NCI-H146 (cell line): ENCODE data around the gene ZNF578.
"Not testable (repeated sequence)": the region's sequence is repeated elsewhere in the genome, so short reads cannot be mapped to it uniquely, and the experiment has no call there.

ENCODE experiments used
- DNase-seq: peaks from one replicate; lab custom pipeline; 2025; lab: John Stamatoyannopoulos, UW

Gene ZNF578

DNA sequence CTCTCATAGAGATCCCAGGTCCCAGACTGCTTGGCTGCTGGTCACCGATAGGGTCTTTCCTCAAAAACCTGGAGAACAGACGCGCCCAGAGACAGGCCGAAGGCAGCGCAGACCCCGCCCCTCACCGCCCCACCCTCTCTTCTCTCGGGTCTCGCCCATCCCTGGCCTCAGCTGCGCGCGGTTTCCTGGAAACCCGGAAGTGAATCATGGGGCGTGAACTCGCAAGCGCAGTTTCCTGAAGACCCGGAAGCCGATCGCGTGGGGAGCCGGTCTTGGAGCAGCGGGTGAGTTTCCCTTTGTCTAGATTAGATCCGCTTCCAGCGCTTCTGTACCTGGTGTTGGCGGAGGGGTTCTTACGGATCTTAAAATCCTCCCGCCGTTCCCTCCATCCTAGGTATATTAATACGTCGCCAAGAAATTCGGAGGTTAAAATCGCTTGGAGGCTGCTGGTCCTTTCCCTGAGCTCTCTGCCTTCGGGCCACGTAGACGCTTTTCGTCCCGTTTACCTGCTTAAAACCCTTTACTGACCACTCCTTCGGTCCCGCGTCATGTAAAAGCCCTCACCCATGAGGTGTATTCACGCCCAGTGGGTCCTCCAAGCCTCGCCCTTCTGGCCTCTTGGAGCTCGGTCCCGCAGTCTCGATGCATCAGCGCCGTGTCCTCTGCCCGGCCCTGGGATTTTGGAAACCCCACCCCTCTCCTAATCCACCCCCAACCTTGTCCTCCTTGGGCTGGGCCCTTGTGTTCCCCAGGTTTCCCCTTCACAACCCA lies at the start of gene ZNF578:
TSS of gene ZNF578 (plus strand) at position 230 of the 771 bp plus-strand sequence. CDS start 48,293 bp downstream, outside the sequence.
- DNase-seq, result no peak

DNA sequence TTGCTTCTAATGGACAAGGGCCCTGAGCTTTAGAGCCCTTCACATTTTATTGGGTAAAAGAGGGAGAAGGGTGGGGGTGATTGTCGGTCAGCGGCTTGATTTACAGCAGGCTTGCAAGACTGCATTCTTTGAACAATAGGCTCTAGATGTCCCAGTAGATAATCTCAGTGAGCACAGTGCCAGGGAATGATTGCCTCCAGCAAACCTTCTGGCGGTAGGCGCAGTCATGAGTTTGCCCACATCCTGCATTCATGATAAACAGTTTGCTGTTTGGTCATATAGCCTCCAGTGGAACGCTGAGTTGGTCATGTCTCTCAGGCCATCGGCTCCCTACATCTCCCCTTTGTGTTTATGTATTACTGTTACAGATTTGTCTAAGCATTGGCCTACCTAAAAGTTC lies 43.1 kb upstream of the ZNF578 start:
- no peak for DNase-seq

DNA sequence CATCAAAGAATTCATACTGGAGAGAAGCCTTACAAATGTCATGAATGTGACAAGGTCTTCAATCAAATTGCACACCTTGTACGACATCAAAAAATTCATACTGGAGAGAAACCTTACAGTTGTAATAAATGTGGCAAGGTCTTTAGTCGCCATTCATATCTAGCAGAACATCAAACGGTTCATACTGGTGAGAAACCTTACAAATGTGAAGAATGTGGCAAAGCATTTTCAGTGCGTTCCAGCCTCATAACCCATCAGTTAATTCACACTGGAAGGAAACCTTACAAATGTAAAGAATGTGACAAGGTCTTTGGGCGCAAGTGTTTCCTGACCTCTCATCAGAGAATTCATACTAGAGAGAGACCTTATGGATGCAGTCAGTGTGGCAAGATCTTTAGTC lies 37.6 kb upstream of the ZNF578 start:
- DNase-seq, result no peak

DNA sequence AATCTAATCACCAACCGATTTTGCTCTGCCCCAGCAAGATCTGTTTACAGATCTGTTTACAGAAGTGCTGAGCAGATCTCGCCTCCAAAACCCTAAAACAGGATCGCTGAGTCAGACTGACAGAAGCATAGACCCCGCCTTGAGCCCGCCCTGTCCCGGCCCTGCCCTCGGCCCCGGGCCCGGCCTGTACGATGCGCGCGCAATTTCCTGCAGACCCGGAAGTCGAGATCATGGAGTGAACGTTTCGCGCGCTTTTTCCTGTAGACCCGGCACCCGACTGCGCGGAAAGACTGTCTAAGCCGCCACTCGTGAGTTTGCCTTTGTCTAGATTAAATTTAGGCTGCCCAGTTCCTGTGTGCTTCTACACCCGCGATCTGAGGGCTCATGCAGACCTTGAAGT lies 24.4 kb upstream of the ZNF578 start, which contains the start of gene ZNF534:
TSS of gene ZNF534 (plus strand) at position 212 of the 400 bp plus-strand sequence. CDS start 2,327 bp downstream, outside the sequence.
- DNase-seq, result no peak

DNA sequence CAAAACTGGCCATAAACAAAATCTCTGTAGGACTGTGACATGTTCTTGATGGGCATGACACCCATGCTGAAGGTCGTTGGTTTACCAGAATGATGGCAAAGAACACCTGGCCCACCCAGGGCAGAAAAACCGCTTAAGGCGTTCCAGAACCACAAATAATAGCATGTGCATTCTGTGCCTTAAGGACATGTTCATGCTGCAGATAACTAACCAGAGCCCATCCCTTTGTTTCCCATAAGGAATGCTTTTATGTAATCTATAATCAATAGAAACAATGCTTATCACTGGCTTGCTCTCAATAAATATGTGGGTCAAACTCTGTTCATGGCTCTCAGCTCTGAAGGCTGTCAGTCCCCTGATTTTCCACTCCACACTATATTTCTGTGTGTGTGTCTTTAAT lies 11.2 kb upstream of the ZNF578 start:
- DNase-seq, result no peak

DNA sequence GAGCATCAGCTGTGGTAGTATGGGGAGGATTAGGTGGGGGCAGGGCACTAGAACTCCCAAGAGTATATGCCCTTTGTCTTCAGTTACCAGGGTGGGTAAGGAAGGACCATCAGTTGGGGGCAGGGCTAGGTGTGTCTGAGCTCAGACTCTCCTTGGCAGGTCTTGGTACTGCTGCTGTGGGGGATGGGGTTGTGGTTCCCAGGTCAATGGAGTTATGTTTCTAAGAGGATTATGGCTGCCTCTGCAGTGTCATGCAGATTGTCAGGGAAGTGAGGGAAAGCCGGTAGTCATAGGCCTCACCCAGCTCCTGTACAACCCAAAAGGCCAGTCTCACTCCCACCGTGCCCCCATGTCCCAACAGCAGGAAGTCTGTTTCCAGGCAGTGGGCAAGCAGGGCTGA lies 8.8 kb upstream of the ZNF578 start:
- no peak for DNase-seq

DNA sequence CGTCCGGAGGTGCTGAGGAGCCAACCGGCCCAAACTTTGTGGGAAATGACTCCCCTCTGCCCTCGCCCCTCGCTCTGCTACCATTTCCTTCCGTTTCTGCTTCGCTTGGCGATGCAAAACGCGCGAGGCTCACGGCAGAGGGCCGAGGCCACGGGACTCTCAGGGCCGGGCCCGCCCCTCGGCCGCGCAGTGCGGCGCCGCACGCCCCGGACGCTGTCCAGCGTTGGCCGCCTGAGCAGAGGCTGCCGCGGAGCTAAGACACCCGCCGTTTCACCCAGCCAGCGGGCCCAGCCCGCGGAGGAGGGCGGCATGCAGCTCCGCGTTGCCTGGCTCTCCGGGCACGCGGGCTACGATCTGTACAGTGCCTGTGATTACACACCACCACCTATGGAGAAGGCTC lies 2.1 kb upstream of the ZNF578 start:
- DNase-seq, result no peak

DNA sequence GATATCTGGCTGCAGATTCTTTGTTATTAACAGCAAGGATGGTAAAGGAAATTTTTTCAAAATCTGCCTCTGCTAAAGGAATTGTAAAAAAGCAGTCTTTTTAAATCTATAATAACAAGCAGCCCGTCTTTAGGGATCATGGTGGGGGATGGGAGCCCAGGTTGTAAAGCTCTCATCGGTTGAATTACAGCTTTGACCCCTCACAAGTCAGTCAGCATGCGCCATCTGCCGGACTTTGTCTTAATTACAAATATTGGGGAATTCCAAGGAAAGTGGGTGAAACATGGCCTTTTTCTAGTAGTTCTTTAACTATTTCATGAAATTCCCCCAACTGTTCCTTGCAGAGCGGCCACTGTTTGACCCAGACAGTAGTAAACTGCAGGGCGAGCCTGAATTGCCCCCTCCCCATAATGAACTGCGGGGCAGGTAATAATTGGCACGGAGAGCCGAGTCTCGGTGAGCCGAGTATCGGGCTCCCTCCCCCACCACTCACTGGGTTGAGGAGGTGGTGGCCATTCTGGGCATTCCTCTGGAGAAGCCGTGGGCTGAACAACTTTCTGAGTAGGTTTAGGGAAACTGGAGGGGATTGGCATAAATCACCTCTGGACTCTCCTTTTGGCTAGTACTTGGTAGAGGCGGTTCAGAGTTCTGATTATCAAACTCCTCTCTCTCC lies 11.6 kb downstream of the ZNF578 start:
- DNase-seq, result peak; percentile 72

DNA sequence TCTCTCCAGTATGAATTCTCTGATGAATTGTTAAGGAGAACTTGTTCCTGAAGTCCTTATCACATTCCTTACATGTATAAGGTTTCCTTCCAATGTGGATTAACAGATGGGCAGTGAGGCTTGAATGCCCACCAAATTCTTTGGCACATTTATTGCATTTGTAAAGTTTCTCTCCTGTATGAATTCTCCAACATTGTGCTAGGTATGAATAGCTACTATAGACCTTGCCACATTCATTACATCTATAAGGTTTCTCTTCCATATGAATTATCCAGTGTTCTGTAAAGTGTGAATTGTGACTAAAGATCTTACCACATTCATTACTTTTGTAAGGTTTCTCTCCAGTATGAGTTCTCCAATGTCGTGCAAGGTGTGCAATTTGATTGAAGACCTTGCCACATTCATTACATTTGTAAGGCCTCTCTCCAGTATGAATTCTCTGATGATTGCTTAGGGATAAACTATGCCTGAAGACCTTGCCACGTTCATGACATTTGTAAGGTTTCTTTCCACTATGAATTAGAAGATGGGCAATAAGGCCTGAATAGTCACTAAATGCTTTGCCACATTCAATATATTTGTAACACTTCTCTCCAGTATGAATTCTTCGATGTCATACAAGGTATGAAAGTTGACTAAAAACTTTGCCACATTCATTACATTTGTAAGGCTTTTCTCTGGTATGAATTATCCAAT lies 20.4 kb downstream of the ZNF578 start:
- no peak for DNase-seq

DNA sequence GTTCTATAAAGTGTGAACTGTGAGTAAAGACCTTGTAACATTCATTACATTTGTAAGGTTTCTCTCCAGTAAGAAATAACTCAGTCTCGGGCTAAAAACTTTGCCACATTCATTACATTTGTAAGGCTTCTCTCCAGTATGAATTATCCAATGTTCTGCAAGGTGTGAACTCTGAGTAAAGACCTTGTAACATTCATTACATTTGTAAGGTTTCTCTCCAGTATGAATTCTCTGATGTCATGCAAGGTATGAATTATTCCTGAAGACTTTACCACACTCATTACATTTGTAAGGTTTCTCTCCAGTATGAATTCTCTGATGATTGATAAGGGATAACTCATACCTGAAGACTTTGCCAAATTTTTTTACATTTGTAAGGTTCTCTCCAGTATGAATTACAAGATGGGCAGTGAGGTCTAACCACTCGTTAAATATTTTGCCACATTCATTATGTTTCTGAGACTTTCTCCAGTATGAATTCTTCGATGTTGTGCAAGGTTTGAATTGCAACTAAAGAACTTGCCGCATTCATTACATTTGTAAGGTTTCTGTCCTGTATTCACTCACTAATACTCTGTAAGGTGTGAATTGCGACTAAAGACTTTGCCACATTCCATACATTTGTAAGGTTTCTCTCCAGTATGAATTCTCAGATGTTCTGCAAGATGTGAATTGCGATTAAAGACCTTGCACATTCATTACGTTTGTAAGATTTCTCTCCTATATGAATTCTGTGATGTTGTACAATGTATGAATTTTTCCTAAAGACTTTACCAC lies 21.2 kb downstream of the ZNF578 start:
- no peak for DNase-seq

DNA sequence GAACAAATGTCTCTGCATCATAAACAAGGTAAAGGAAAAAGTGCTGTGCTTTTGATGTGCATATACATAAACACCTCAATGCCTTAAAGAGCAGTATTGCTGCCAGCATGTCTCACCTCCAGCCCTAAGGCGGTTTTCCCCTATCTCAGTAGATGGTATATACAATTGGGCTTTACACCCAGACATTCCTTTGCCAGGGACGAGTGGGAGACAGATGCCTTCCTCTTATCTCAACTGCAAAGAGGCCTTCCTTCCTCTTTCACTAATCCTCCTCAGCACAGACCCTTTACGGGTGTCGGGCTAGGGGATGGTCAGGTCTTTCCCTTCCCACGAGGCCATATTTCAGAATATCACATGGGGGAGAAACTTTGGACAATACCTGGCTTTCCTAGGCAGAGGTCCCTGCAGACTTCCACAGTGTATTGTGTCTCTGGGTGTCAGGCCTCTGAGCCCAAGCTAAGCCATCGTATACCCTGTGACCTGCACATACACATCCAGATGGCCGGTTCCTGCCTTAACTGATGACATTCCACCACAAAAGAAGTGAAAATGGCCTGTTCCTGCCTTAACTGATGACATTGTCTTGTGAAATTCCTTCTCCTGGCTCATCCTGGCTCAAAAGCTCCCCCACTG lies 30.9 kb downstream of the ZNF578 start:
- DNase-seq, result not testable (repeated sequence)

DNA sequence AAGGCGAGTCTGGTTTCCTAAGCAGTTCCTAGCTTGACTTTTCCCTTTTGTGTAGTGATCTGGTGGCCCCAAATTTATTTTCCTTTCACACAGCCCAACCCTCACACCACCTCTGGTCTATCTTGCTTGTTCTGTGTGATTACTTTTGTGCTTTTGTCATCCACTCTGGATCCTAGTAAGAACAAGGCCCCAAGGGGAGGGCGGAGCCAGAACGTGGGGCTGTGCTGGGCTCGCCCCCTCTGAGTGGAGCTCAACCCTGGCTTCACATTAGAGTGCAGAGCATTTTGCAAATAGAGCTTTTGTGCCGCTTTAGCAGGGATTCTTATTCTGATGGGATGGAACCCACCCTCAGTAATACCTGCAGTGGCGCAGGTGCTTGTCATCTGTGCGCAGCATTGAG lies 31.7 kb downstream of the ZNF578 start:
- not testable (repeated sequence) for DNase-seq

DNA sequence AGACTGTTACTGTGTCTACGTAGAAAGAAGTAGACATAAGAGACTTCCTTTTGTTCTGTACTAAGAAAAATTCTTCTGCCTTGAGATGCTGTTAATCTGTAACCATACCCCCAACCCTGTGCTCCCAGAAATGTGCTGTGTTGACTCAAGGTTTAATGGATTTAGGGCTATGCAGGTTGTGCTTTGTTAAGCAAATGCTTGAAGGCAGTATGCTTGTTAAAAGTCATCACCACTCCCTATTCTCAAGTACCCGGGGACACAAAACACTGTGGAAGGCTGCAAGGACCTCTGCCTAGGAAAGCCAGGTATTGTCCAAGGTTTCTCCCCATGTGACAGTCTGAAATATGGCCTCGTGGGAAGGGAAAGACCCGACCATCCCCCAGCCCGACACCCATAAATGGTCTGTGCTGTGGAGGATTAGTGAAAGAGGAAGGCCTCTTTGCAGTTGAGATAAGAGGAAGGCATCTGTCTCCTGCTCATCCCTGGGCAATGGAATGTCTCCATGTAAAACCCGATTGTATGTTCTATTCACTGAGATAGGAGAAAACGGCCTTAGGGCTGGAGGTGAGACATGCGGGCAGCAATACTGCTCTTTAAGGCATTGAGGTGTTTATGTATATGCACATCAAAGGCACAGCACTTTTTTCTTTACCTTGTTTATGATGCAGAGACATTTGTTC lies 32.3 kb downstream of the ZNF578 start:
- DNase-seq, result not testable (repeated sequence)

DNA sequence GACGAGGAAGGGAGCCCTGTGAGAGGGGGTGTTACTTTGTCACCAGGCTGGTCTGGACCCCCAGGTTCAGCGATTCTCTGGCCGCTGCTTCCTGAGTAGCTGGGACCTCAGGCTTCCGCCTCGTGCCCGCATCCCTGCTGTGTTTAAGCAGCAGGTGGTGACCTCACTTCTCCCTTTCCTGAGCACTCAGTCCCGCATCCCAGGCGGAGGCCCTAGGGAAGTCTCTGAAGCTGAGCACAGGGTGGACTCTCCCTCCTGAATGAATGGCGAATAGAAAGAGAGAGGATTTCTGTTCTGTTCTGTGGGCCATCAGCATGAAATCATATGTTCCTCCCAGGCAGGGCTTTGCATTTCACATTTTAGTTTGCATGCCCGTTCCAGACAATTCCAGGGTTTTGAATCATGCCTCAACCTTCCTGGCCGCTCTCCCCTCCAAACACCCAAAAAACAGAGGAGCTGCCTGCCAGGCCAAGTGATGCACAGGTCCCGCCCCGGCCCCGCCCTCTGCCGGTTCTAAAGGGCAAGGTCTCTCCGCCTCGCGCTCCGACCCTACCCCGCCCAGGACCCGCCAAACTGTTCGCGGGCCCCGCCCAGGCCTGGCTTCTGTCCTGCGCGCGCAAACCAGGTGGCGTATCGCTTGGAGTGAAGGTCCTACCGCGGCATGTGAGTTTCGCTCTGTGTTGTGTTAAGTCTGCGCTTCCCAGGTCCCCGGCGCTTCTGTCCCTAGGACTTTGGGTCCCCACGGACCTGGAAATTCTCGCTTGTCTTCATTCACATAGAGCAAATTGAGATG lies 39.0 kb downstream of the ZNF578 start:
- no peak for DNase-seq

DNA sequence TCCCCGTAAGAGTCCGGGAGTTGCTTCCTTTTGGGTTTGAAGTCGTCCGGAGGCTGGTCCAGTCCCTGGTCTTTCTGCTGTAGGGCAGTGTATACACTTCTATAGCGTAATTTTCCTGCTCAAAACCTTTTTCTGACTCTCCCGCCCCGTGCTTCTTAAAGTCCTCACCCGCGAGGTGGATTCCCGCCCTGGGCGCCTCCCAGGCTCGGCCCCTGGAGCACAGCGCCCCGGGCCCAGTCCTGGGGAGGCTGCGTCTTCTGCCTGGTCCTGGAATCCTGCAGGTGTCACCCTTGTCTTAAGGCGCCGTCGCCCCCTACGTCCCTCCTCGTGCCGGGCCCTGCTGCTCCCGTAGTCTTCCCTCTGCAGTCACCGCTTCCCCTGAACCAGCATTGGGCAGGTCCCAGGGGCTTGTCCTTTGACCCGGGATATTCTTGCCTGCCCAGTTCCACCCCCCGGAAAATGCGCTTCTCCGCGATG lies 39.7 kb downstream of the ZNF578 start:
- DNase-seq, result no peak

DNA sequence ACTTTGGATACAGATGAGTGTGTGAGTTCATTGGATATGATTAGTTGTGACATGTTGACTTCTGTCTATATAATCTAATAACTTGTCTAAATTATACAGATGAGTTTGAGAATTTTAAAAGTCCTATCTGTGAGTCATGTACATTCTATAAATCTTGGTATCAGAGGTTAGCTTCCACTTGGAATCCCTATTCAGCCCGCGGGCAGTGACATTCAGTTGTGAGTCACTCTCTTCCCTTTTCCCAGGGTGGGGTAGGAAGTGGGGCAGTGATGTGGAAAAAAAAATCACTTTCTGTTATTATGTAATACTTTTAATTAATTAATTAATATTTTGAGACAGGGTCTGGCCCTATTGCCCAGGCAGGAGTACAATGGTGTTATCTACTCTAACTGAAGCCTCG lies 41.2 kb downstream of the ZNF578 start:
- DNase-seq, result no peak

DNA sequence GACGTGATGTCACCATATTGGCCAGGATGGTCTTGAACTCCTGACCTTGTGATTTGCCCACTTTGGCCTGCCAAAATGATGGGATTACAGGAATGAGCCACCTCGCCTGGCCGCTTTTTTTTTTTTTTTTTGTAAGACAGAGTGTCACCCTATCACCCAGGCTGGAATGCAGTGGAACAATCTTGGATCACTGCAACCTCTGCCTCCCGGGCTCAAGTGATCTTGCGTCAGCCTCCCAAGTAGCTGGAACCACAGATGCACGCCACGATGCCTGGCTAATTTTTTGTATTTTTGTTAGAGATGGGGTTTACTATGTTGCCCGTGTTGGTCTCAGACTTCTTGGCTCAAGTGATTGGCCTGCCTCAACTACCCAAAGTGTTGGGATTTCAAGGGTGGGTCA lies 45.2 kb downstream of the ZNF578 start:
- no peak for DNase-seq

DNA sequence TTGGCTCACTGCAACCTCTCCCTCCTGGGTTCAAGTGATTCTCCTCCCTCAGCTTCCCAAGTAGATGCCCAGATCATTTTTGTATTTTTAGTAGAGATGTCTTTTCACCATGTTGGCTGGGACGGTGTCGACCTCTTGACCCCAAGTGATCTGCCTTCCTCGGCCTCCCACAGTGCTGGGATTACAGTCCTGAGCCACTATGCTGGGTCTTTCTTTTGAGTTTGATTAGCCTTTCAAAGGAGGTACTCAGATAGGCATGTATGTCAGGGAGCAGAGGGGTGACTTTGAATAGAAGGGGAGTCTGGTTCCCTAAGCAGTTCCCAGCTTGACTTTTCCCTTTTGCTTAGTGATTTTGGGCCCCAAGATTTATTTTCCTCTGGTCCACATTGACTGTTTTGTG lies 47.1 kb downstream of the ZNF578 start:
- not testable (repeated sequence) for DNase-seq

DNA sequence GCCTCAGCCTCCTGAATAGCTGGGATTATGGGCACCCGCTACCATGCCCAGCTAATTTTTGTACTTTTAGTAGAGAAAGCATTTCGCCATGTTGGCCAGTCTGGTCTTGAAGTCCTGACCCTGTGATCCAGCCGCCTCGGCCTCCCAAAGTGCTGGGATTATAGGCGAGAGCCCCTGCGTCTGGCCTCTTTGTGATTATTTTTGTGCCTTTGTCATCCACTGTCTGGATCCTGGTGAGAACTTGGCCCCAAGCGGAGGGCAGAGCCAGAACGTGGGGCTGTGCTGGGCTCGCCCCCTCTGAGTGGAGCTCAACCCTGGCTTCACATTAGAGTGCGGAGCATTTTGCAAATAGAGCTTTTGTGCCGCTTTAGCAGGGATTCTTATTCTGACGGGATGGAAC lies 47.6 kb downstream of the ZNF578 start:
- DNase-seq, result not testable (repeated sequence)

DNA sequence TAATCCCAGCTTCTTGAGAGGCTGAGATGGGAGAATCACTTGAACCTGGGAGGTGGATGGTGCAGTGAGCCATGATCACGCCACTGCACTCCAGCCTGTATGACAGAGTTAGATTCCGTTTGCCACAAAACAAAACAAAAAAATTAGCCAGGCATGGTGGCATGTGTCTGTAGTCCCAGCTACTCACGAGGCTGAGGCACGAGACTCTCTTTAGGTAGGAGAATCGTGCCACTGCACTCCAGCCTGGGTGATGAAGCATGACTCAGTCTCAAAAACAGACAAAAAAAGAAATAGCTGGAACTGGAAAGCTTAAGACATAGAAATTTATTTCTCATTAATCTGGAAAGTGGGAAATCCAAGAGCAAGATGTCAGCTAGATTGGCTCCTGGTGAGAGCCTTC lies 53.9 kb downstream of the ZNF578 start:
- DNase-seq, result no peak
